ENCODE measurements around the gene BEST1. TPM values are rescaled to one million over a fixed set of nuclear protein-coding genes. Genes with fewer than 3 reads are reported as not detected.

Gene BEST1
- total and polyA plus RNA-seq, 2 of the 13 experiments (the other 11 are each of a cell fraction or from before 2014, with no cell fraction given) = 0.09 to 0.65 TPM

GRCh38 chr11:61973476-61974162 lies 23.5 kb downstream of the BEST1 start:
- Histone ChIP-seq H4K20me1 (ENCODE audit: insufficient read depth, low read length) (no peaks in the 10 kb centered on the region), H3K27me3 (ENCODE audit: control insufficient read depth in 1 of 2, insufficient read depth in 2 of 2, low read length in 2 of 2) (no peaks in the 10 kb centered on the region; a peak in 1 of 5 replicates), H3K4me2 (ENCODE audit: low read depth, low read length) (peak overlapping the region; percentile 99), H3K9me3 (ENCODE audit: low read length) (no peaks in the 10 kb centered on the region), H3K4me1 (ENCODE audit: insufficient read depth, low read length) (peaks cover 95% of the 10 kb centered on the region), H2AFZ (ENCODE audit: low read length) (no peak overlapping the region), H3K4me3 (replicated peaks in 1 of 3; ENCODE audit: insufficient read depth in 1 of 3, low read depth in 2 of 3, low read length in 3 of 3) (peak overlapping the region; percentile 48 to 71 (median 65)), H3K79me2 (ENCODE audit: insufficient read depth, low read length) (peaks cover 12% of the 10 kb centered on the region), H3K36me3 (replicated peaks in 1 of 2; ENCODE audit: control insufficient read depth in 1 of 2, insufficient read depth in 2 of 2, low read length in 2 of 2) (no peaks in the 10 kb centered on the region), H3K9ac (ENCODE audit: insufficient read depth, low read depth, low read length) (peak overlapping the region; percentile 100), H3K27ac (ENCODE audit: extremely low read length, insufficient read depth, low read length) (peak overlapping the region; percentile 100)
- POLR2A ChIA-PET = interaction anchor here (0.7 to 14.8 kb wide), 25 partner anchors 10 to 867 kb away, joined by 3 to 518 read pairs (median 5); partner anchors contain the start of genes BEST1 and FADS1
- FAIRE-seq (no peak), ATAC-seq (peak; percentile 34), DNase-seq (ENCODE audit: low spot score) (peak; percentile 53)
- BruUV-seq (replicated peaks) = no TSS peak
- in situ Hi-C loops (cut with HindIII; ENCODE audit: extremely low pct_ligation_motif_present, low pct_unique_long_range_greater_than_20kb) (no loop called here), intact Hi-C loops (cut with micrococcal nuclease; ENCODE audit: unreplicated experiment) (loop anchor here (1.0 to 2.0 kb wide), 3 partner anchors 28 to 81 kb away; no protein-coding TSS in a partner anchor)
- CTCF ChIA-PET (ENCODE audit: low intra/inter-chr PET ratio, low total read pairs) = no interaction called here
- WGBS (ENCODE audit: low lambda C conversion rate) = 0% methylated on average over 7 of the region's 10 CpGs
- TF ChIP-seq POLR2A (IDR thresholded peaks at IDR 0.05; ENCODE audit: insufficient read depth in 1 of 2, low read depth in 2 of 2, low read length in 2 of 2) (peak in 1 of 2 experiments; percentile 7; a peak in 2 of 4 replicates), ZNF850 (CRISPR knock-in tag; conservative IDR thresholded peaks at IDR 0.05) (no peak), TARDBP (CRISPR knock-in tag; IDR thresholded peaks at IDR 0.05) (no peak), ZNF44 (CRISPR knock-in tag; IDR thresholded peaks at IDR 0.05) (no peak), RBM39 (IDR thresholded peaks at IDR 0.05; ENCODE audit: low read depth, low read length, poor library complexity, severe bottlenecking) (peak; percentile 40), ZNF160 (CRISPR knock-in tag; IDR thresholded peaks at IDR 0.05) (no peak), SP1 (IDR thresholded peaks at IDR 0.05) (no peak), SP1 (CRISPR knock-in tag; IDR thresholded peaks at IDR 0.05) (0 out of 2 replicates have a peak, but pooled peaks have one; percentile 0), IKZF4 (CRISPR knock-in tag; IDR thresholded peaks at IDR 0.05; ENCODE audit: borderline replicate concordance, low read depth, not compliant biosample characterization) (peak; percentile 1), ZNF12 (CRISPR knock-in tag; IDR thresholded peaks at IDR 0.05) (no peak), ZNF839 (CRISPR knock-in tag; IDR thresholded peaks at IDR 0.05; ENCODE audit: borderline replicate concordance) (no peak; the same call in 1 of the 2 replicates), TEF (CRISPR knock-in tag; IDR thresholded peaks at IDR 0.05) (no peak), ZNF3 (CRISPR knock-in tag; IDR thresholded peaks at IDR 0.05) (no peak), U2AF1 (optimal IDR thresholded peaks at IDR 0.05; ENCODE audit: low read depth, low read length) (peak; percentile 18), ZNF468 (CRISPR knock-in tag; IDR thresholded peaks at IDR 0.05) (no peak), TAF15 (IDR thresholded peaks at IDR 0.05; ENCODE audit: low read depth, low read length, poor library complexity, severe bottlenecking) (no peak), EZH2 (conservative IDR thresholded peaks at IDR 0.05; ENCODE audit: low read depth, low read length) (no peak), MEF2D (CRISPR knock-in tag; IDR thresholded peaks at IDR 0.05) (peak; percentile 19; the same call in 1 of the 2 replicates), E2F2 (CRISPR knock-in tag; IDR thresholded peaks at IDR 0.05; ENCODE audit: borderline replicate concordance) (no peak), SP2 (CRISPR knock-in tag; IDR thresholded peaks at IDR 0.05) (no peak)
- TF ChIP-seq, protein P1, sequence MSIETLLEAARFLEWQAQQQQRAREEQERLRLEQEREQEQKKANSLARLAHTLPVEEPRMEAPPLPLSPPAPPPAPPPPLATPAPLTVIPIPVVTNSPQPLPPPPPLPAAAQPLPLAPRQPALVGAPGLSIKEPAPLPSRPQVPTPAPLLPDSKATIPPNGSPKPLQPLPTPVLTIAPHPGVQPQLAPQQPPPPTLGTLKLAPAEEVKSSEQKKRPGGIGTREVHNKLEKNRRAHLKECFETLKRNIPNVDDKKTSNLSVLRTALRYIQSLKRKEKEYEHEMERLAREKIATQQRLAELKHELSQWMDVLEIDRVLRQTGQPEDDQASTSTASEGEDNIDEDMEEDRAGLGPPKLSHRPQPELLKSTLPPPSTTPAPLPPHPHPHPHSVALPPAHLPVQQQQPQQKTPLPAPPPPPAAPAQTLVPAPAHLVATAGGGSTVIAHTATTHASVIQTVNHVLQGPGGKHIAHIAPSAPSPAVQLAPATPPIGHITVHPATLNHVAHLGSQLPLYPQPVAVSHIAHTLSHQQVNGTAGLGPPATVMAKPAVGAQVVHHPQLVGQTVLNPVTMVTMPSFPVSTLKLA (IDR thresholded peaks at IDR 0.05) = no peak
